ENCODE results near the gene TUFM.

The TUFM gene

DNA sequence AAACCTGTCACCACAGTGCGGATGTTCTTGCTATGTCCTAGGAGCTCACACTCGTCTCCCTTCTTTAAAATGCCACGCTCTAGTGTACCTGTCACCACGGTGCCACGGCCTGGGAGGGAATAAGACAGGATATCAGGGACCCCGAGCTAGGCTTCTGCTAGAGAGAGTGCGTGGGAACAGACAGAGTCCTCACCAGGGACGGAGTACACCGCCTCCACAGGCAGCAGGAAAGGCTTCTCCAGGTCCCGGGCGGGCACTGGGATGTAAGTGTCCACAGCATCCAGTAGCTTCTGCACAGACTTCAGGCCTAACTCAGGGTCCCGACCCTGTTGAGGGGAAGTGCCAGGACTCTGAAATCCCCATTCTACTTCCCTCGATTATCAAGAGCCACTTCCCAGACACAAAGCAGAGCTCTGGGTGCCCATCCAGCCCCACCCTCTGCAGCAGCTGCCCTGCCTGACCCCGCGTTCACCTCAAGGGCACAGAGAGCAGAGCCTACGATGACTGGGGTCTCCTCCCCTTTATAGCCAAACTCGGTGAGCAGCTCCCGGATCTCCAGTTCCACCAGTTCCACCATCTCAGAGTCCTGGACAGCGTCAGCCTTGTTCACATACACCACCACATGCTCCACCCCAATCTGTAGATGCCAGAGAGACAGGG lies 1.8 kb downstream of the TUFM start:
- TF ChIP-seq CTCF (IDR thresholded peaks at IDR 0.05; ENCODE audit: insufficient read depth, missing control alignments): no peak
- FAIRE-seq: no peak
- no peak for DNase-seq (ENCODE audit: insufficient read length, low spot score)

GRCh38 chr16:28843766-28844165 lies 2.4 kb downstream of the TUFM start:
- FAIRE-seq (no peak), DNase-seq (ENCODE audit: insufficient read length, low spot score) (no peak)
- no peak for TF ChIP-seq CTCF (IDR thresholded peaks at IDR 0.05; ENCODE audit: insufficient read depth, missing control alignments)

DNA sequence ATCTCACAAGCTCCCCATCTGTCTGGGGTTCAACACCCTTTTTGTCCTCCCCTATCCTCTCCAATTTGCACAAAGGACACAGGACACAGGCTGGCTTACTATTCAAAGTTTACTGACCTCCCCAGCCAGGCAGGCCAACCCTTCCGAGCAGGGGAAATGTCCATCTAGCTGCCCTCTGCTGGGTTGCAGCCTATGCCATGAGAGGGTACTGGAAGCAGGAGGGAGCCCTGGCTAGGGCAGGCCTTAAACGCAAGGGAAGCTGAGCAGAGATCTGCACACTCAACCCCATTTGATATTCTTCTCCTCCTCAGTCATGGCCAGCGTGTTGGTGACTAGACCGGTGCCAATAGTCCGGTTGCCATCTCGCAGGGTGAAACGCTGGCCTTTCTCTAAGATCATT lies 3.5 kb downstream of the TUFM start:
- DNase-seq (ENCODE audit: insufficient read length, low spot score) (no peak), FAIRE-seq (no peak)
- no peak for TF ChIP-seq CTCF (IDR thresholded peaks at IDR 0.05; ENCODE audit: insufficient read depth, missing control alignments)

DNA sequence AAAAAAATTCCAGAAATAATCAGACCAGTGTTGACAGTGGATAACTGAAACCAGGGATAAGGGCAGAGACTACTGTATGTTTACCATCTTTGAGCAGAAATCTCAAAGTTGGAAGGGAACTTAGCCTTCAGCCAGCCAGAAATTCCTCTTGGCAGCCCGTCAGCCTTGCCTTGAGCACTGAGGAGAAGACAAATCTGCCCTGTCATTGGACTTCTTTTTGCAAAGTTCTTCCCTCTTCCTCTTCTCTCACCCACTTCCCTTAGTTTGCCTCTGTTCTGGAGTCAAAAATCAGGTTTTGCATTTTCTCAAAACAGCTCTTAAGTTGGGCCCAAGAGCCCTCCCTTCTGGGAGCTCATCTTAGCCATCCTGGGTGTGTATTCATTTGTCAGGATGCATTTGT lies 6.2 kb downstream of the TUFM start:
- FAIRE-seq: no peak
- TF ChIP-seq CTCF (IDR thresholded peaks at IDR 0.05; ENCODE audit: insufficient read depth, missing control alignments): no peak

DNA sequence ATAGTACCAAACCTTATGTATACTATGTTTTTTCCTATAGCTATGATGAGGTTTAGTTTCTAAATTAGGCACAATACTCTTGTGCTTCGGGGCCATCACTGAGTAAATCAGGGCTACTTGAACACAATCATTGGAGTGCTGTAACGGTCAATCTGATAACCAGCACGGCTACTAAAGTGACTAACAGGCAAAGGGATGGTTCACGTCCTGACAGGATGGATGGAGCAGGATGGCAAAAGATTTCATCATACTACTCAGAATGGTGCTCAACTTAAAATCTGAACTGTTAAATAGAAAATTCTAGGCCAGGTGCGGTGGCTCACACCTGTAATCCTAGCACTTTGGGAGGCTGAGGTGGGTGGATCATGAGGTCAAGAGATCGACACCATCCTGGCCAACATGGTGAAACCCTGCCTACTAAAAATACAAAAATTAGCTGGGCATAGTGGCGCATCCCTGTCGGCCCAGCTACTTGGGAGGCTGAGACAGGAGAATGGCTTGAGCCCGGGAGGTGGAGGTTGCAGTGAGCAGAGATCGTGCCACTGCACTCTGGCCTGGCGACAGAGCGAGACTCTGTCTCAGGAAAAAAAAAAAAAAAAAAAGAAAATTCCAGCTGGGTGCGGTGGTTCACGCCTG lies 7.0 kb downstream of the TUFM start:
- no peak for TF ChIP-seq CTCF (IDR thresholded peaks at IDR 0.05; ENCODE audit: insufficient read depth, missing control alignments)
- no peak for FAIRE-seq
- DNase-seq (ENCODE audit: insufficient read length, low spot score): no peak

More for the DNA sequence above, 6.2 kb downstream of the TUFM start:
- no peak for DNase-seq (ENCODE audit: insufficient read length, low spot score)

DNA sequence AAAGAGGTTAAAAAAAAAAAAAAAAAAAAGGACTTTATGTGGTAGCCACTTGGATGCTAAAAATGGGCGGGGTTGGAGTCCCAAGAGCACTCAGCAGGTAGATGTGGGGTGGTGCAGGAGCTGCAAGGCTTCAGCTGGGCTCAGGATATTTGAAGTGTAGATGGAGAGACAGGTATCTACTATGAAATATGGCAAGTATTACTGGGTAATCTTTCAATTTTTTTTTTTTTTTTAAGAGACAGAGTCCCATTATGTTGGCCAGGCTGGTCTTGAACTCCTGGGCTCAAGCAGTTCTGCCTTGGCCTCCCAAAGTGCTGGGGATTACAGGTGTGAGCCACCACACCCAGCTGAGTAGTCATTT lies 7.6 kb downstream of the TUFM start:
- TF ChIP-seq CTCF (IDR thresholded peaks at IDR 0.05; ENCODE audit: insufficient read depth, missing control alignments): no peak
- DNase-seq (ENCODE audit: insufficient read length, low spot score) (no peak), FAIRE-seq (no peak)

All from D721Med (cell line).